ENCODE results near the gene MYO1B. TPM values are rescaled to one million over a fixed set of nuclear protein-coding genes. Genes with fewer than 3 reads are reported as not detected.

The MYO1B gene
- total RNA-seq, 1 experiment from 2014 or later, result 80.3 TPM

DNA sequence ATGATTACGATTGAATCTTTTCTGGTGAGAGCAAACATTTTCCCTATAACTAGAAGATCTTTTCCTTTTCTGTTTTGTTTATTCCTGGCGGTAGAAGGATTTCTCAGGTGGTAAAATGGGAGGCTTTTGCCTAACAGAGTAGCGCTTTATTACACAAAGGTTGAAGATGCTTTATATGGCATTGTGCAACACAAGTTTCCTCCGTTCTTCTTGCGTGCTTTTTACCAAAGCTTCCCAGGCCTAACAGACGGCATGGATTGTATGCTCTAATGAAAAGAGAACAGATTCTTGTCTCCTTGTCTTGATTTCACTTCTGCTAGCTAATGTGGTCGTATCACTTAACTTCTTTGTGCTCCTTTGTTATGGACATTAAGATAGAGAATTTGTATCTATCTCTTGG, 43.8 kb downstream of the MYO1B start:
- peaks cover 19% of the 10 kb centered on the region for H3K4me1 Mint-ChIP-seq (ENCODE audit: low read depth, unreplicated experiment)
- CTCF ChIA-PET, result no interaction called here
- H3K9me3 Mint-ChIP-seq (ENCODE audit: unreplicated experiment), result no peaks in the 10 kb centered on the region

GRCh38 chr2:191291471-191291870, 46.3 kb downstream of the MYO1B start:
- DNase-seq, result no peak
- ChIA-PET POLR2A (interaction anchor here (0.6 kb wide), 1 partner anchor 12 kb away, joined by 3 read pairs; no protein-coding TSS in a partner anchor), CTCF (no interaction called here)
- H3K4me1 Mint-ChIP-seq (ENCODE audit: low read depth, unreplicated experiment), result peaks cover 25% of the 10 kb centered on the region
- H3K9me3 Mint-ChIP-seq (ENCODE audit: unreplicated experiment), result no peaks in the 10 kb centered on the region
- H3K36me3 ChIP-seq (ENCODE audit: control insufficient read depth, insufficient read depth, low read length), result no peaks in the 10 kb centered on the region
- H3K4me3 ChIP-seq (ENCODE audit: low read depth, low read length), result no peak overlapping the region
- no peak overlapping the region for H3K4me3 Mint-ChIP-seq (ENCODE audit: unreplicated experiment)
- H3K36me3 Mint-ChIP-seq (ENCODE audit: insufficient read depth, unreplicated experiment), result no peaks in the 10 kb centered on the region
- H3K27me3 Mint-ChIP-seq (ENCODE audit: insufficient read depth, unreplicated experiment), result no peaks in the 10 kb centered on the region
- H3K4me1 ChIP-seq, result peaks cover 28% of the 10 kb centered on the region
- BruUV-seq (replicated peaks), result no TSS peak
- H3K9me3 ChIP-seq, result no peaks in the 10 kb centered on the region
- peak overlapping the region; percentile 25 for H3K27ac Mint-ChIP-seq (ENCODE audit: unreplicated experiment)
- intact Hi-C loops (cut with micrococcal nuclease; ENCODE audit: unreplicated experiment), result no loop called here
- no peak for TF ChIP-seq CTCF (IDR thresholded peaks at IDR 0.05; ENCODE audit: insufficient read depth in 1 of 2, low read depth in 1 of 2, low read length in 1 of 2, severe bottlenecking in 1 of 2, unreplicated experiment in 1 of 2)
- H3K27me3 ChIP-seq (replicated peaks; ENCODE audit: control insufficient read depth, insufficient read depth, low read length), result no peaks in the 10 kb centered on the region

More for the DNA sequence above, 43.8 kb downstream of the MYO1B start:
- H3K4me1 ChIP-seq, result peaks cover 27% of the 10 kb centered on the region
- Mint-ChIP-seq H3K27ac (ENCODE audit: unreplicated experiment) (no peak overlapping the region), H3K36me3 (ENCODE audit: insufficient read depth, unreplicated experiment) (peaks cover 14% of the 10 kb centered on the region), H3K27me3 (ENCODE audit: insufficient read depth, unreplicated experiment) (no peaks in the 10 kb centered on the region), H3K4me3 (ENCODE audit: unreplicated experiment) (no peak overlapping the region)
- no TSS peak for BruUV-seq (replicated peaks)
- no peaks in the 10 kb centered on the region for H3K36me3 ChIP-seq (ENCODE audit: control insufficient read depth, insufficient read depth, low read length)
- DNase-seq, result no peak
- TF ChIP-seq CTCF (IDR thresholded peaks at IDR 0.05; ENCODE audit: insufficient read depth in 1 of 2, low read depth in 1 of 2, low read length in 1 of 2, severe bottlenecking in 1 of 2, unreplicated experiment in 1 of 2), result no peak
- no peaks in the 10 kb centered on the region for H3K9me3 ChIP-seq
- H3K27me3 ChIP-seq (replicated peaks; ENCODE audit: control insufficient read depth, insufficient read depth, low read length), result no peaks in the 10 kb centered on the region
- intact Hi-C loops (cut with micrococcal nuclease; ENCODE audit: unreplicated experiment), result no loop called here
- POLR2A ChIA-PET, result no interaction called here
- H3K4me3 ChIP-seq (ENCODE audit: low read depth, low read length), result no peak overlapping the region

GRCh38 chr2:191292869-191293268, 47.7 kb downstream of the MYO1B start:
- Histone ChIP-seq H3K36me3 (ENCODE audit: control insufficient read depth, insufficient read depth, low read length) (no peaks in the 10 kb centered on the region), H3K4me1 (peaks cover 28% of the 10 kb centered on the region), H3K9me3 (no peaks in the 10 kb centered on the region), H3K27me3 (replicated peaks; ENCODE audit: control insufficient read depth, insufficient read depth, low read length) (no peaks in the 10 kb centered on the region), H3K4me3 (ENCODE audit: low read depth, low read length) (no peak overlapping the region)
- Mint-ChIP-seq H3K27ac (ENCODE audit: unreplicated experiment) (no peak overlapping the region), H3K27me3 (ENCODE audit: insufficient read depth, unreplicated experiment) (no peaks in the 10 kb centered on the region), H3K4me3 (ENCODE audit: unreplicated experiment) (no peak overlapping the region), H3K9me3 (ENCODE audit: unreplicated experiment) (no peaks in the 10 kb centered on the region), H3K36me3 (ENCODE audit: insufficient read depth, unreplicated experiment) (peaks cover 11% of the 10 kb centered on the region), H3K4me1 (ENCODE audit: low read depth, unreplicated experiment) (peaks cover 21% of the 10 kb centered on the region)
- ChIA-PET POLR2A (no interaction called here), CTCF (interaction anchor here (0.6 kb wide), 1 partner anchor 230 kb away, joined by 4 read pairs; no protein-coding TSS in a partner anchor)
- no TSS peak for BruUV-seq (replicated peaks)
- no peak for TF ChIP-seq CTCF (IDR thresholded peaks at IDR 0.05; ENCODE audit: insufficient read depth in 1 of 2, low read depth in 1 of 2, low read length in 1 of 2, severe bottlenecking in 1 of 2, unreplicated experiment in 1 of 2)
- intact Hi-C loops (cut with micrococcal nuclease; ENCODE audit: unreplicated experiment), result no loop called here
- DNase-seq, result no peak
